NB4 (cell line): ENCODE data around the gene TMOD4.

ENCODE experiments used
- DNase-seq: peaks from one replicate; pipeline ENCODE4 v3.0.0; 2010; ENCODE audit warnings: low read depth
- H3K4me3 ChIP-seq: one replicate; pipeline ENCODE4 v1.5.1; 2011; ENCODE audit warnings: mild to moderate bottlenecking, low read depth, low read length, moderate library complexity
- CTCF ChIP-seq: IDR thresholded peaks from one replicate; pipeline ENCODE4 v1.5.1; 2012; ENCODE audit warnings: low read depth, low read length
- MAX ChIP-seq: IDR thresholded peaks from 2 replicates; pipeline ENCODE4 v1.6.1; 2011; ENCODE audit warnings: low read depth, low read length
- MYC ChIP-seq: IDR thresholded peaks from 2 replicates; pipeline ENCODE4 v1.6.1; 2011; ENCODE audit warnings: low read depth, low read length
- POLR2A ChIP-seq: IDR thresholded peaks from 2 replicates; pipeline ENCODE4 v1.6.1; 2011; ENCODE audit warnings: mild to moderate bottlenecking; ENCODE audit not compliant: insufficient read length; ENCODE audit errors: extremely low read depth

The TMOD4 gene

GRCh38 chr1:151146072-151146411 lies 29.7 kb downstream of the TMOD4 start:
- H3K4me3 ChIP-seq: peak overlapping the region; percentile 53
- TF ChIP-seq MAX (no peak), MYC (no peak)
- DNase-seq: no peak

- TF ChIP-seq POLR2A (no peak), MYC (no peak), CTCF (no peak), MAX (no peak)
- no peak overlapping the region for H3K4me3 ChIP-seq
- no peak for DNase-seq
These were observed 30.3 kb downstream of the TMOD4 start for GRCh38 chr1:151145304-151146071.

GRCh38 chr1:151144474-151145303 lies 31.1 kb downstream of the TMOD4 start:
- H3K4me3 ChIP-seq: no peak overlapping the region
- TF ChIP-seq POLR2A (no peak), MYC (no peak), MAX (no peak), CTCF (no peak)
- DNase-seq: no peak

GRCh38 chr1:151143986-151144385 lies 31.8 kb downstream of the TMOD4 start:
- DNase-seq: peak; percentile 28
- TF ChIP-seq CTCF (no peak), POLR2A (no peak), MAX (no peak), MYC (no peak)
- no peak overlapping the region for H3K4me3 ChIP-seq

- no peak overlapping the region for H3K4me3 ChIP-seq
- DNase-seq: no peak
- TF ChIP-seq MYC: no peak
- no peak for TF ChIP-seq MAX
- TF ChIP-seq CTCF: no peak
- TF ChIP-seq POLR2A: no peak
These were observed 32.7 kb downstream of the TMOD4 start for GRCh38 chr1:151143057-151143435.

GRCh38 chr1:151142411-151143056 lies 33.2 kb downstream of the TMOD4 start:
- no peak overlapping the region for H3K4me3 ChIP-seq
- TF ChIP-seq MYC (no peak), CTCF (no peak), MAX (no peak), POLR2A (no peak)

More at GRCh38 chr1:151142411-151143056, 33.2 kb downstream of the TMOD4 start:
- no peak for DNase-seq
